ENCODE measurements around the gene HADHA.

Gene HADHA

GRCh38 chr2:26215833-26216232, 28.6 kb downstream of the HADHA start:
- Histone ChIP-seq H3K4me1 (ENCODE audit: low read depth, poor library complexity, severe bottlenecking) (no peaks in the 10 kb centered on the region), H3K9ac (no peak overlapping the region), H3K27me3 (ENCODE audit: insufficient read depth, low read depth) (no peaks in the 10 kb centered on the region), H2AFZ (ENCODE audit: low read depth) (no peak overlapping the region), H3K36me3 (ENCODE audit: insufficient read depth) (peaks cover 7% of the 10 kb centered on the region; the same call in 1 of the 2 replicates), H4K20me1 (ENCODE audit: insufficient read depth) (no peaks in the 10 kb centered on the region), H3K79me2 (ENCODE audit: insufficient read depth, low read depth) (no peaks in the 10 kb centered on the region), H3K27ac (no peak overlapping the region), H3K4me3 (IDR thresholded peaks at IDR 0.05; ENCODE audit: insufficient read depth, low read depth, low read length) (no peak overlapping the region), H3K4me2 (no peak overlapping the region)
- TF ChIP-seq, protein P1, sequence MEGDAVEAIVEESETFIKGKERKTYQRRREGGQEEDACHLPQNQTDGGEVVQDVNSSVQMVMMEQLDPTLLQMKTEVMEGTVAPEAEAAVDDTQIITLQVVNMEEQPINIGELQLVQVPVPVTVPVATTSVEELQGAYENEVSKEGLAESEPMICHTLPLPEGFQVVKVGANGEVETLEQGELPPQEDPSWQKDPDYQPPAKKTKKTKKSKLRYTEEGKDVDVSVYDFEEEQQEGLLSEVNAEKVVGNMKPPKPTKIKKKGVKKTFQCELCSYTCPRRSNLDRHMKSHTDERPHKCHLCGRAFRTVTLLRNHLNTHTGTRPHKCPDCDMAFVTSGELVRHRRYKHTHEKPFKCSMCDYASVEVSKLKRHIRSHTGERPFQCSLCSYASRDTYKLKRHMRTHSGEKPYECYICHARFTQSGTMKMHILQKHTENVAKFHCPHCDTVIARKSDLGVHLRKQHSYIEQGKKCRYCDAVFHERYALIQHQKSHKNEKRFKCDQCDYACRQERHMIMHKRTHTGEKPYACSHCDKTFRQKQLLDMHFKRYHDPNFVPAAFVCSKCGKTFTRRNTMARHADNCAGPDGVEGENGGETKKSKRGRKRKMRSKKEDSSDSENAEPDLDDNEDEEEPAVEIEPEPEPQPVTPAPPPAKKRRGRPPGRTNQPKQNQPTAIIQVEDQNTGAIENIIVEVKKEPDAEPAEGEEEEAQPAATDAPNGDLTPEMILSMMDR (conservative IDR thresholded peaks at IDR 0.05; ENCODE audit: low read depth, low read length): no peak

- no peak overlapping the region for H3K4me2 ChIP-seq
- H3K4me3 ChIP-seq (IDR thresholded peaks at IDR 0.05; ENCODE audit: insufficient read depth, low read depth, low read length): no peak overlapping the region
- H2AFZ ChIP-seq (ENCODE audit: low read depth): no peak overlapping the region
- no peaks in the 10 kb centered on the region for H3K4me1 ChIP-seq (ENCODE audit: low read depth, poor library complexity, severe bottlenecking)
- H3K79me2 ChIP-seq (ENCODE audit: insufficient read depth, low read depth): no peaks in the 10 kb centered on the region
- no peaks in the 10 kb centered on the region for H3K27me3 ChIP-seq (ENCODE audit: insufficient read depth, low read depth)
- H3K36me3 ChIP-seq (ENCODE audit: insufficient read depth): peaks cover 7% of the 10 kb centered on the region; the same call in 1 of the 2 replicates
- no peaks in the 10 kb centered on the region for H4K20me1 ChIP-seq (ENCODE audit: insufficient read depth)
- no peak overlapping the region for H3K27ac ChIP-seq
- H3K9ac ChIP-seq: no peak overlapping the region
- TF ChIP-seq, protein P1 (conservative IDR thresholded peaks at IDR 0.05; ENCODE audit: low read depth, low read length): no peak
These were observed 29.7 kb downstream of the HADHA start for GRCh38 chr2:26214759-26215158.

DNA sequence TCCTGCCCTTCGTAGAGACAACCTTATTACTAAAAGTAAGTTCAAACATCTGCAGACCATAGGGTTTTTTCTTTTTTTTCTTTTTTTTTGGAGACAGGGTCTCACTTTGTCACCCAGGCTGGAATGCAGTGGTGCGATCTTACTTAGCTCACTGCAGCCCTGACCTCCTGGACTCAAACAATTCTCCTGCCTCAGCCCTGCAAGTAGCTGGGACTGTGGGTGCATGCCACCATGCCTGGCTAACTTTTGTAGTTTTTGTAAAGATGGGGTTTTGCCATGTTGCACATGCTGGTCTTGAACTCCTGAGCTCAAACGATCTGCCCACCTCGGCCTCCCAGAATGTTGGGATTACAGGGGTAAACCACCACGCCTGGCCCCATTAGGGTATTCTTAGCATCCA, 32.4 kb downstream of the HADHA start:
- H3K27me3 ChIP-seq (ENCODE audit: insufficient read depth, low read depth): no peaks in the 10 kb centered on the region
- no peaks in the 10 kb centered on the region for H3K79me2 ChIP-seq (ENCODE audit: insufficient read depth, low read depth)
- H3K36me3 ChIP-seq (ENCODE audit: insufficient read depth): peaks cover 7% of the 10 kb centered on the region; the same call in 1 of the 2 replicates
- no peak overlapping the region for H3K9ac ChIP-seq
- H3K4me1 ChIP-seq (ENCODE audit: low read depth, poor library complexity, severe bottlenecking): no peaks in the 10 kb centered on the region
- TF ChIP-seq, protein P1 (conservative IDR thresholded peaks at IDR 0.05; ENCODE audit: low read depth, low read length): no peak
- H3K4me2 ChIP-seq: no peak overlapping the region
- no peak overlapping the region for H3K4me3 ChIP-seq (IDR thresholded peaks at IDR 0.05; ENCODE audit: insufficient read depth, low read depth, low read length)
- H4K20me1 ChIP-seq (ENCODE audit: insufficient read depth): no peaks in the 10 kb centered on the region
- no peak overlapping the region for H2AFZ ChIP-seq (ENCODE audit: low read depth)
- H3K27ac ChIP-seq: no peak overlapping the region

DNA sequence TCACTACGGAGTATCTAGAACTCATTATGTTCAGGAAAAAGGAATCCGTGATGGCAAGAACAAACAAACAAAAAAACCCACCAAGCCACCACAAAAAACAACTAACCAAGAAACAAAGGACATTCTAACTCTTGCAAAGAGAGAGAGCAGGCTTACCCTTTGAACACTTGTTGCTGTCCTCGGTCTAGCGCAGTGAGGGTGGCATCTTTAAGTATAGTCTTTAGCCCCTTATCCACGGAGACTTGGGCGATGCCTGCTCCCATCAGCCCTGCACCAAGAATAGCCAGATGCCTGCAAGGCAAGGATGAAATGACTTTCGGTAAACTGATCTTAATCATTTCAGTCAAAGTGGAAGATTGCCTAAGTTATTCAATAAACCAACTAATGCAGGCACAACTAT, 40.5 kb downstream of the HADHA start:
- Histone ChIP-seq H2AFZ (ENCODE audit: low read depth) (no peak overlapping the region), H3K4me3 (IDR thresholded peaks at IDR 0.05; ENCODE audit: insufficient read depth, low read depth, low read length) (no peak overlapping the region), H3K36me3 (ENCODE audit: insufficient read depth) (no peaks in the 10 kb centered on the region), H4K20me1 (ENCODE audit: insufficient read depth) (no peaks in the 10 kb centered on the region), H3K9ac (no peak overlapping the region), H3K4me1 (ENCODE audit: low read depth, poor library complexity, severe bottlenecking) (no peaks in the 10 kb centered on the region), H3K27me3 (ENCODE audit: insufficient read depth, low read depth) (no peaks in the 10 kb centered on the region), H3K4me2 (no peak overlapping the region), H3K79me2 (ENCODE audit: insufficient read depth, low read depth) (no peaks in the 10 kb centered on the region), H3K27ac (no peak overlapping the region)
- TF ChIP-seq, protein P1 (conservative IDR thresholded peaks at IDR 0.05; ENCODE audit: low read depth, low read length): no peak
